Astrocyte (in vitro differentiated cells and primary cell): ENCODE results near the gene TMEM79.

Experiments used
- CTCF ChIP-seq: IDR thresholded peaks from 2 replicates; pipeline ENCODE4 v1.5.1; 2011; ENCODE audit warnings: low read depth, mild to moderate bottlenecking, inconsistent platforms, low read length, moderate library complexity; ENCODE audit not compliant: insufficient read depth
- EZH2 ChIP-seq: IDR thresholded peaks from 2 replicates; pipeline ENCODE4 v1.6.1; 2012; ENCODE audit warnings: mild to moderate bottlenecking, low read length, inconsistent platforms; ENCODE audit not compliant: insufficient read depth

GRCh38 chr1:156266051-156266450, 18.1 kb upstream of the TMEM79 start:
- TF ChIP-seq CTCF (no peak), EZH2 (no peak)
